OCI-LY3 (cell line): ENCODE results near the gene HOXA6.

ENCODE experiments used
- CTCF ChIP-seq: fragments of 200-600, 300-600 bp; sonication (generic); IDR thresholded peaks from 2 replicates; pipeline ENCODE4 v1.5.1; 2014; ENCODE audit warnings: antibody characterized with exemption, low read length, low read depth
- EZH2phosphoT487 ChIP-seq: fragments of 200-600 bp; shearing (Covaris generic); IDR thresholded peaks from 2 replicates; pipeline ENCODE4 v1.6.1; 2018; ENCODE audit warnings: antibody characterized with exemption, mixed run types, low read depth

GRCh38 chr7:27143950-27144780, 3.4 kb downstream of the HOXA6 start:
- no peak for TF ChIP-seq CTCF
- TF ChIP-seq EZH2phosphoT487: no peak
